ENCODE results near the gene CAB39.

DNA sequence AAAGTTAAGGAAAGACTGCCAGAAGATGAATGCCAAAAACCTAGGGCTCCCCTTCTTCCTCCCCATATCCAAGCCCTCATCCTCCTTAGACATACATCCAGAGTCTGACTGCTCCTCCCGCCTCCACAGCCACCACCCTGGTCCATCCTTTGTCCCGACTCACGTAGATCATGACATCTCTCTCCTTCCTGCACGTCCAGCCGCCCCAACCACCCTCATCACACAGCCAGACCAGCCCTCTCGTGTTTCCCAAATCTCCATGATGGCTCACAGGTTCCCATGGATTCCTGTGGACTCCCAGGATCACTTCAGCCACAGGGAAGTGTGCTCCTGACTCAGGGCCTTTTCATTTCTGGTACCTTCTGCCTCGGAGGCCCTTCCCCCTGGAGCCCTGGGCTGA is 47.8 kb upstream of the CAB39 start:
- TF ChIP-seq, protein P1, sequence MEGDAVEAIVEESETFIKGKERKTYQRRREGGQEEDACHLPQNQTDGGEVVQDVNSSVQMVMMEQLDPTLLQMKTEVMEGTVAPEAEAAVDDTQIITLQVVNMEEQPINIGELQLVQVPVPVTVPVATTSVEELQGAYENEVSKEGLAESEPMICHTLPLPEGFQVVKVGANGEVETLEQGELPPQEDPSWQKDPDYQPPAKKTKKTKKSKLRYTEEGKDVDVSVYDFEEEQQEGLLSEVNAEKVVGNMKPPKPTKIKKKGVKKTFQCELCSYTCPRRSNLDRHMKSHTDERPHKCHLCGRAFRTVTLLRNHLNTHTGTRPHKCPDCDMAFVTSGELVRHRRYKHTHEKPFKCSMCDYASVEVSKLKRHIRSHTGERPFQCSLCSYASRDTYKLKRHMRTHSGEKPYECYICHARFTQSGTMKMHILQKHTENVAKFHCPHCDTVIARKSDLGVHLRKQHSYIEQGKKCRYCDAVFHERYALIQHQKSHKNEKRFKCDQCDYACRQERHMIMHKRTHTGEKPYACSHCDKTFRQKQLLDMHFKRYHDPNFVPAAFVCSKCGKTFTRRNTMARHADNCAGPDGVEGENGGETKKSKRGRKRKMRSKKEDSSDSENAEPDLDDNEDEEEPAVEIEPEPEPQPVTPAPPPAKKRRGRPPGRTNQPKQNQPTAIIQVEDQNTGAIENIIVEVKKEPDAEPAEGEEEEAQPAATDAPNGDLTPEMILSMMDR (IDR thresholded peaks at IDR 0.05): no peak
- TF ChIP-seq, protein P2, sequence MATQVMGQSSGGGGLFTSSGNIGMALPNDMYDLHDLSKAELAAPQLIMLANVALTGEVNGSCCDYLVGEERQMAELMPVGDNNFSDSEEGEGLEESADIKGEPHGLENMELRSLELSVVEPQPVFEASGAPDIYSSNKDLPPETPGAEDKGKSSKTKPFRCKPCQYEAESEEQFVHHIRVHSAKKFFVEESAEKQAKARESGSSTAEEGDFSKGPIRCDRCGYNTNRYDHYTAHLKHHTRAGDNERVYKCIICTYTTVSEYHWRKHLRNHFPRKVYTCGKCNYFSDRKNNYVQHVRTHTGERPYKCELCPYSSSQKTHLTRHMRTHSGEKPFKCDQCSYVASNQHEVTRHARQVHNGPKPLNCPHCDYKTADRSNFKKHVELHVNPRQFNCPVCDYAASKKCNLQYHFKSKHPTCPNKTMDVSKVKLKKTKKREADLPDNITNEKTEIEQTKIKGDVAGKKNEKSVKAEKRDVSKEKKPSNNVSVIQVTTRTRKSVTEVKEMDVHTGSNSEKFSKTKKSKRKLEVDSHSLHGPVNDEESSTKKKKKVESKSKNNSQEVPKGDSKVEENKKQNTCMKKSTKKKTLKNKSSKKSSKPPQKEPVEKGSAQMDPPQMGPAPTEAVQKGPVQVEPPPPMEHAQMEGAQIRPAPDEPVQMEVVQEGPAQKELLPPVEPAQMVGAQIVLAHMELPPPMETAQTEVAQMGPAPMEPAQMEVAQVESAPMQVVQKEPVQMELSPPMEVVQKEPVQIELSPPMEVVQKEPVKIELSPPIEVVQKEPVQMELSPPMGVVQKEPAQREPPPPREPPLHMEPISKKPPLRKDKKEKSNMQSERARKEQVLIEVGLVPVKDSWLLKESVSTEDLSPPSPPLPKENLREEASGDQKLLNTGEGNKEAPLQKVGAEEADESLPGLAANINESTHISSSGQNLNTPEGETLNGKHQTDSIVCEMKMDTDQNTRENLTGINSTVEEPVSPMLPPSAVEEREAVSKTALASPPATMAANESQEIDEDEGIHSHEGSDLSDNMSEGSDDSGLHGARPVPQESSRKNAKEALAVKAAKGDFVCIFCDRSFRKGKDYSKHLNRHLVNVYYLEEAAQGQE (IDR thresholded peaks at IDR 0.05; ENCODE audit: insufficient read depth in 1 of 2, low read depth in 2 of 2, low read length in 1 of 2): no peak
- TF ChIP-seq POLR2AphosphoS5 (IDR thresholded peaks at IDR 0.05; ENCODE audit: low read depth, low read length) (no peak), TCF7L2 (IDR thresholded peaks at IDR 0.05; ENCODE audit: low read depth, low read length) (no peak), SIN3A (IDR thresholded peaks at IDR 0.05; ENCODE audit: borderline replicate concordance, insufficient read depth, low read depth, low read length) (no peak)
